Stimulated activated CD8-positive, alpha-beta memory T cell treated with anti-CD3 and anti-CD28 coated beads, Interleukin-4, amount 100 ng/mL, for 48 hours (primary cell): ENCODE results near the gene ABCC1.

Experiments used
- DNase-seq: peaks from one replicate; pipeline ENCODE4 v3.0.0-alpha.2; 2020

The ABCC1 gene

DNA sequence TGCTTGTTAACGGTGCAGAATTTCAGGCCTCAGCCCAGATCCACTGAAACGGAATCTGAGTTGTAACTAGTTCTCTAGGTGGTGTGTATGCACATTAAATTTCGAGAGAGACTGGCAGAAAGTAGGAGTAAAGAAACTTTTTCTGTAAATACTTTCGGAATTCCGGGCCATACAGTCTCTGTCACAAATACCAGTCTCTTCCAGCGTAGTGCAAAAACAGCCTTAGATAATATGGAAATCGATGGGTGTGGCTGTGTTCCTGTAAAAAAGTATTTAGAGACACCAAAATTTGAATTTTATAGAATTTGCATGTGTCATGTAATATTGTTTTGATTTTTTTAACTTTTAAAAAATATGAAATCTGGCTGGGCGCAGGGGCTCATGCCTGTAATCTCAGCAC, 109.7 kb downstream of the ABCC1 start:
- no peak for DNase-seq

DNA sequence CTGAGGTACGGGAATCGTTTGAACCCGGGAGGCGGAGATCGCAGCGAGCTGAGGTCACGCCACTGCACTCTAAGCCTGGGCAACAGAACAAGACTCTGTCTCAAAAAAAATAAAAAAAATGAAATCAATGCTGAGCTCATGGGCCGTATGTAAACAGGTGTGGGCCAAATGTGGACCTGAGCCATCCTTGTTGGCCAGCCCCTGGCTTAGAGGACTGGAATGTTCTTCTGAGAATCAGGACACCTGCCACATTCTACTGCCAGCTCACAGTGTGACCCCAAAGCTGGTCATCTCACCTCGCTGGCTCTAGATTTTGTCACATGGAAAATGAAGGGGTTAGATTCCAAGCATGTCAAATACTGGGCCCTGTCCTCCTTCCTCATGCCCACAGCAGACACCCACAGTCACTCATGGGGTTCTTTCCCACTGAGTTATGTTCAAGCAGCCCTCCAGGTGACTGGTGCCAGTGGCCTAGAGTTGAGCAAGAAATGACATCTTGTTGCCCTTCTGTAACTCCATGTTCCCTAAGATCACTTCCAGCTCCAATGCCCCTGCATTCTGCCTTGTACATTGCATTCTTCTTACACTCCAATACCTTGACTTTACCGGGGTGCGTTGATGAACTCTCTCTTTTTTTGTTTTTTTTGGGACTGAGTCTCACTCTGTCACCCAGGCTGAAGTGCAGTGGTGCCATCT, 110.6 kb downstream of the ABCC1 start:
- no peak for DNase-seq

DNA sequence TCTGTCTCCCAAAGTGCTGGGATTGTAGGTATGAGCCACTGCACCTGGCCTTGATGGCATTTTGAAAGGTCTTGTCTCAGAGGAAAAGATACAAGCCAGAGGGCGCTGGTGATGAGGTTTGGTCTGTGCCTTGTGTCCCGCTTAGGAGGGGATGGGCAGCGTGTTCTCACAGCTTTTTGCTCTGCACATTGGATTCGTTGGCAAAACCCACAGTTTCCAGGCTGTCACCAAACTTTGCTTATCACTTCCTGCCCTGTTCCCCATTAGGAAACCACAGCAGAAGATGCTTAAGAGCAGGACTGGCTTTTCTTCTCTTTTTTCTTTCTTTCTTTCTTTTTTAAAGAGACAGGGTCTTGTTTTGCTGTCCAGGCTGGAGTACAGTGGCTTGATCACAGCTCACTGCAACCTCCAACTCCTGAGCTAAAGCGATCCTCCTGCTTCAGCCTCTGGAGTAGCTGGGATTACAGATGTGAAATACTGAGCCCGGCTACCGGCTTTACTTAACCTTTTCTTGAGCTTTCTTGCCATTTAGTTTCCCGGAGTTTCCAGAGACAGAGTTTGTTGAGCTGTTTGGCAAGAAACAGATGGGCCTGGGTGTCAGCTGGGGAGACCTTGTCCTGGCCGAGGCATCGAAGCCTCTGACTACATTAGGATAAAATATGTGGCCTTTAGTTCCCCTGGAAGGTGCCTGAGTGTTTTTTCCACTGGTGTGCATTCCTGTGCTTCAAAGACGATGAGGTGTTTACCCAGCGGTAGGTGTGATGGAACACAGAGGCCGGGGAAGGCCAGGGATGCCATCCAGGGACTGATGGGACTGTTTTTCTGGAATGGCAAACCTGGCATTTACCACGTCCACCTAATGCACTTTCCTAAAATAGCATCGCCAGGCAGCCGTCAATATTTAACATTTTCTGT, 112.9 kb downstream of the ABCC1 start:
- no peak for DNase-seq

DNA sequence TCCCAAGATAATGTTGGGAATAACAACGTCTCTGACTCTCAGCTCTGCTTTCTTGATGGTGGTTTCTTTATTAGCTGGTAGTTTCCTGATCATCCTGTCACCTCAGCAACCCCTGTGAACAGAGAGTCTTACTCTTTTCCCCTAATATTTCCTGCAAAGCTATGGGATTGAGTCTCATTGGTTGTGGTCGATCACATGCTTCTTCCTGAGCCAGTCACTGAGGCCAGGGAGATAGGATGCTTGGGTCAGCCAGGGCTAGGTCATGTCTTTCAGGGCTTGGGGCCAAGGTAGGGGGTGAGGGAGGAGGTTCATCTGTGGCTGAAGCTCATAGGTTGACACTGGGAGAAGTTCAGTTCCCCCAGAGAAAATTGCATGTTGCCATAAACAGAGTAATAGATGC, 114.3 kb downstream of the ABCC1 start:
- no peak for DNase-seq

DNA sequence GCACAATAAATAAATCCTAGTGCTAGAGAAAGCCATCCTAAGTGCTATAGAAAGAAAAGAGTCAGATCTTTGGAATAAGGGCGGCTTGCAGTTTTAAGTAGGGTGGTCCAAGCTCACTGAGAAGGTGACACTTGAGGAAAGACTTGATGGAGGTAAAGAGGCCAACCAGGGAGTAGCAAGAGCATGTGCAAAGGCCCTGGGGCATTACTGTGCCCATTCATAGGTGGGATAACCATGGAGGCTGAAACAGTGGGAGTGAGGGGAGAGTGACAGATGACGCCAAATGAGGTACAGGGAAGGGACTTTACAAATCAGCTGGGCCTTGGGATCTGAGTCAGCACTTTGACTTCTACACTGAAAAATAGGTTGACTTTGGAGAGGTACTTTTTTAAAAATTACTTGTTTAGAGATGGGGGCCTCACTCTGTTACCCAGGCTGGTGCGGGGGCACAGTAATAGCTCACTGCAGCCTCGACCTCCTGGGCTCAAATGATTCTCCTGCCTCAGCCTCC, 115.5 kb downstream of the ABCC1 start:
- no peak for DNase-seq

DNA sequence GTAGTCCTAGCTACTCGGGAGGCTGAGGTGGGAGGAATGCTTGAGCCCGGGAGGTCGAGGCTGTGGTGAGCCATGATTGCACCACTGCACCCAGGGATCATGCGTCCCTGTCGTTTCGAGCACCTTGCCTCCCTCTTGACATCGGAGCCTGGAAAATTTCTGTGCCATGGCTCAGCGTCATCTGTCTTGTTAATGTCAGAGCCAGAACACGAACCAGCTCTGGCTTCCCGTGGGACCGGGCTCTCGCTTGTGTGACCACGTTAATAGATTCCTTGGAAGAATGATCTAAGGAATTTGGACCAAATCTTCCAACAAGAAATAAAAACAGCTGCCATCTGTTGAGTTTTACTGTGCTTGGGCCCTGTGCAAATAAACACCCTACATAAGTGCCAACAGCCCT, 117.7 kb downstream of the ABCC1 start:
- DNase-seq, result no peak

DNA sequence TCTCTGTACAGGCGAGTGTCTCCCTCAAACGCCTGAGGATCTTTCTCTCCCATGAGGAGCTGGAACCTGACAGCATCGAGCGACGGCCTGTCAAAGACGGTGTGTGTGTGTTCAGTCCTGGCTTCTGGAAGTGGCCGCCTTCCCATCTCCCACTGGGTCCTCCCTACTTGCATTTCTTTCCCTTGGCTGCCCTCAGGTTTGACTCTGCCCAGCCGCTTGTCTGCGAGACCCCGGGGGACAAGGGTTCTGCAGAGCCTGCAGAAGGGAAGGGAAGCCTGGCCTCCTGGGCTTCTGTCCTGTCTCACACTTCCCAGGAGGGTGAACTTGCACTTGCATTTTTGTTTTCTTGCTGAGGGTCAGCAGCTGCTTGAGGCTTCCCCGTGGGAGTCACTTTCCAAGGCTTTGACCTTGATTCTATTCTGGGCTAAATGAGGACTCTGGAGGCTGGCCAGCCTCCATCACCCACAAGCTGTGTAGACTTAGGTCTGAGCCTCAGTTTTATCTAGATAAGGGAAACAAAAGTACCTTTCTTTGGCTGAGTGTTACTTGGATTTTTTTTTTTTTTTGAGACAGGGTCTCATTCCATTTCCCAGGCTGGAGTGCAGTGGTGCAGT, 122.3 kb downstream of the ABCC1 start:
- DNase-seq, result no peak

DNA sequence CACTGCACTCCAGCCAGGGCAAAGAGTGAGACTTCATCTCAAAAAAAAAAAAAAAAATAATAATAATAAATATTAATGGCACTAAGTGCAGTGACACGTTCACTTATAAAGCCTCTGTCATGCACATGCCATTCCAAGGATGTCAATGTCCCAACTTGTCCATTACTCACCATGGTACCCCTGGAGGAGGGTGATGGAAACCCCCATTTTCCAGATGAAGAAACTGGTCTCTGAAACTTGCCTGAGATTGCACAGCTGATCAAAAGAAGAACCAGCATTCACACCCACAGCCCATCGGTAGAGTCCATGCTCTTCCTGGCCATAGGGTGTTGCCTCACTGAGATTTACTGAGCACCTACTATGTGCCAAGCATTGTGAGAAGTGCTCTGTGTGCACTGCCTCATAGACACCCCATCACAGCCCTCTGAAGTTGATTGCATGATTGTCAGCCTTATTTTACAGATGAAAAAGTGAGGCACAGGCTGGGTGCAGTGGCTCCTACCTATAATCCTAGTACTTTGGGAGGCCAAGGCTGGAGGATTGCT, 123.7 kb downstream of the ABCC1 start:
- DNase-seq, result no peak

DNA sequence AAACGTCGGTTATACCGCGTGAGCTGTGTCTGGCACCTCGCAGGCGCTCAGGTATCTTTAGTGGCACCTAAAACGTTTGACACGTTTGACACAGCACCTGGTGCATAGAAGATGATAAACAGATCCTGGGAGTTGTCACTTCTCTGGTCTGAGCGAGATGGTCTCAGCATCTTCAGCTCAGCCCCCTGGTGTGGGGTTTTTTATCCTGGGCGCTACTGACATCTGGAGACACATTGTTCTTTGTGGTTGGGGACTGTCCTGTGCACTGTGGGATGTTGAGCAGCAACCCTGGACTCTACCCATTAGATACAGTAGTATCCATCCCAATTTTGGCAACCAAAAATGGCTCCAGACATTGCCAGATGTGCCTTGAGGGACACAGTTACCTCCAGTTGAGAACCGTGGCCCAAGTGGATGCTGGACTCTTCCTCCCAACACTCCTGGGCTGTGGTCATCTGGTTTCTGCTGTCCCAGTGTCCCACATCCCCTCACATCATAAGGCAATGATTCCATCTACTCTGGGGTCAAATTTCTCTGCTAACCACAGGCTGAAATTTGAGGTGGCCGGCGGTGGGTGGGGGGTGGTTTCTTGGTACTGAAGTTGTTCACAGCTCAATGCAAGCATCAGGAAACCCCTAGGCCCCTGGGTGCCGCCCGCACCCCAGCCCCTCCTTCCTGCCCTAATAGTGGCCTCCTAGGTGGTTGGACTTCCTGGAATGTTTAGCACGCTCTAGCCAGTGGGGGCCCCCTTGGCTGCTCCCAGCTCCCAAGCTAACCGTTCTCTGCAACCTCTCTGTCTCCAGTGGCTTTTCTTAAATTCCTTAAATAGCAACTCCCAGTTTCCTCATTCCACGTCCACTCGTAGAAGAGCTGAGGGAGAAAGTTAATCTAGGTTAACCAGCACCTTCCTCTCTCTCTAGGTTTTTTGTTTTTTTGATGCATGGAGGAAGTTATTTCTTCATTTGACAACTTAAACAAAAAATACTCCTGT, 124.8 kb downstream of the ABCC1 start:
- DNase-seq, result no peak

DNA sequence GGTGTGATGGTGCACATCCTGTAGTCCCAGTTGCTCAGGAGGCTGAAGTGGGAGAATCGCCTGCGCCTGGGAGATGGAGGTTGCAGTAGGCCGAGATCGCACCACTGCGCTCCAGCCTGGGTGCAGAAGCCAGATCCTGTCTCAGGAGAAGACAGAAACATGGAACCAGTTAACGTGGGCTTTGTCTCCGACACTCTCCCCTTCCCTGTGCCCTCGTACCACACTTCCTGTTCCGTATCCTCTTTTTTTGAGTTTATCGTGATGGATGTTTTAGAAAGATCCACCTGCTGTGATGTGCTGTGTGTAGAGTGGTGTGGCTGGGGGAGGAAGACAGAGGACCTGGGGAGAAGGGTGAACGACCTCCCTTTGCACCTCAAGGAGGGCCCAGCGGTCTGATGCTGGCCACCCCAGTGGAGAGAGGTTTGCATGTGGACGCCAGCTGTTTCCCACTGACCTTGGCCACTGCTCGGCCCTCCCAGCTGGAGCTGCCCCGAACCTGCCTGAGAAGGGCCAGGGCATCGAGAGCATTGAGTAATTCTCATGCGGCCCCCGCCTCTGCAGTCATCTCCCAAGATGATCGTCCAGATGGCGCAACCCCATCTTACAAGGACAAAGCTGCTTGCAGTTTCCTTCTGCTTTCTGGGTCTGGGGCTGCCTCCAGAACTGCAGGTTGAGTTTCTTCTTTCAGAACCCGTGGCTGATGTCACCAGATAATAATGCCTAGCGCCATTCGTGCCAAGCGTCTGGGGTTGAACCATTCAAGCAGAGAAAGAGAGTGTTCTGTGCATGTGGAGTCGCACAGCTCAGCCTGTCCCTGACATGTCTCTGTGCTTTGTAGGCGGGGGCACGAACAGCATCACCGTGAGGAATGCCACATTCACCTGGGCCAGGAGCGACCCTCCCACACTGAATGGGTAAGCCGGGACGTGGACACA, 126.3 kb downstream of the ABCC1 start:
- DNase-seq, result no peak

DNA sequence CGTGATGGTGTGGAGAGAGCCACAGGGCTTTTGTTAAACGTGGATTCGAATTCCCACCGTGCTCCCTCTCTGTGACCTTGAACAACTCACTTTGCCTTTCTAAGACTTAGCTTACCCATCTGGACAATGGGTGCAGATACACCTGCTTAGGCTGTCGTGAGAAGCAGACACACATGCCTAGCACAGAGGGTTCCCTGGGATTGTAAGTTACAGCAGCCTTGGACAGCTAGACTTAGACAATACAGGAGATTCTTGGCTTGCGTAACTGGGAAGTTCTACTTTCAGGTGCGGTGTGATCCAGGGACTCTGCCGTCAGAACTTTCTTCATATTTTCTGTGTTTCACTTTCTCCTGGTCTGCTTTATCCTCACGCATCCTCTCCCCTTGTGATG, 127.0 kb downstream of the ABCC1 start:
- DNase-seq, result no peak

DNA sequence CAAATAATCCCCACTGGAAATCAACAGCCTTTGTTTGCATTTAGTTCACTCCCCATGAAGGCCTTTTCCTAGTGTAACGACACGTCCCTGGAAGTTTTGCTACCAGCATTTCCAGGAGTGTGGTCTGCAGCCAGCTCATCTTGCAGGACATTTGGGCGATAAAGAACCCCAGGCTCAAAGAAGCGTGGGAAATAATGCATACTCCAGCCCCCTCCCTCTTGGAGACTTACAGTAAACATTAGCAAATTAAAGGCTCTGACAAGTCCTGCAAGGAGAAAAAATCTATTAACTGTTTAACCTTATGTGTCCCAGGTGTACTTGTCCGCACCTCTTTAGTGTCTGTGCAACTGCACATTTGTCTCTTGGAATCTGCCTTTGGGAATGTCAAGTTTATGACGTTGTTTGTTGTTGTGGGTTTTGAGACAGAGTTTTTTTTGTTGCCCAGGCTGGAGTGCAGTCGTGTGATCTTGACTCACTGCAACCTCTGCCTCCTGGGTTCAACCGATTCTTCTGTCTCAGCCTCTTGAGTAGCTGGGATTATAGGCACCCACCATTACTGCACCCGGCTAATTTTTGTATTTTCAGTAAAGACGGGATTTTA, 131.1 kb downstream of the ABCC1 start:
- DNase-seq, result no peak

DNA sequence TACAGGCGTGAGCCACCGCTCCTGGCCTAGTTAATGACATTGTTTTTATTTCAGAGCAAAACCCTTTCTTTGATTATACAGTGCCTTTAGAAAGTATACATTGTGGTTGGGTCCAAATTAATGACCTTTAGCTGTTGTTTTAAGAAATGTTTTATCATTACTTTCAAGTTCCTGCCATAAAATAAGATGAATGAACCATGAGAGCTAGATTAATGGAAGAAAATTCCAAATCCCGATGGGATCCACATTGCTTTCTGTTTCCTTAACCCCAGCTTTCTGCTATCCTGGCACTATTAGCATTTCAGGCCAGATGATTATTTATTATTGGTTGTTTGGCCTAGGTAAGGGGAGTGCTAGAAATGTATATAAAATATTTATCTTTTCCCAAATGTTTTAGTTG, 131.7 kb downstream of the ABCC1 start:
- DNase-seq, result no peak

DNA sequence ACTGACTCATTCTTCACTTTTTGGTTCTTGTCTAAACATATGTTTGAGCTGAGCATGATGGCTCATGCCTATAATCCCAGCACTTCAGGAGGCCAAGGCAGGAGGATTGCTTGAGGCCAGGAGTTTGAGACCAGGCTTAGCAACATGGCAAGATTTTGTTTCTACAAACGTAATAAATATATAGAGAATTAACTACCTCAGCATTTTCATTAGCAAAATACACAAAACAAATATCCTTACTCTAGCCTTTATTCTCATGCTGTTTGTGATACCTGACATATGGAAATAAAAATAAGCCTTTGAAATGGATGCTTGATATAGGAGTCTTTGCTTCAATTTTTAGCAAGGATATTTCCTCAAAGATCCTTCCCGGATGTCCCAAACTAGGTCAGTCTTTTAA, 132.8 kb downstream of the ABCC1 start:
- DNase-seq, result no peak

DNA sequence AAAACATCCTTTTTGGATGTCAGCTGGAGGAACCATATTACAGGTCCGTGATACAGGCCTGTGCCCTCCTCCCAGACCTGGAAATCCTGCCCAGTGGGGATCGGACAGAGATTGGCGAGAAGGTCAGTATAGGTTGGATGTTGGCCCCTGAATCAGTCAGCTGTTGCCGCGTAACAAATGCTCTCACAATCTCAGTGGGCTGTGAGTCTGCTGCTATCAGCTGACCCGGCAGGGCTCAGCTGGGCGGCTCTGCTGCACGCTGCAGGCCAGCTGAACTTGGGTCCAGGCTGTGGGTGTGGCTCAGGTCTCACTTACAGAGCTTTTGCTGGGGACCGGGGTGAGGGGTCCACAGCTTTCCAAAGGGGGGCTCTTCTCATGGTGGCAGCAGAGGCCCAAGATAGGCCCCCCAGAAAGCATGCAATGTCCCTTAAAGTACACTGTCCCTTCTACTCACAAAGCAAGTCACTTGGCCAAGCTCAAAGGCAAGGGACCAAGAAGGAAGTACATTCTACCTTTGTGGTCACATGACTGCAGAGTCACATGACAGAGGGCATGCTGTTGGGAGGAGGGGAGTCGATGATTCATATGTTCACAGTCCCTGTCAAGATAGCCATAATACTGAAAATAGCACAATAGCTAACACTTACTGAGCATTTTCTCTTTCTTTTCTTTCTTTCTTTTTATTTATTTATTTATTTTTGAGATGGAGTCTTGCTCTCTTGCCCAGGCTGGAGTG, 134.2 kb downstream of the ABCC1 start:
- DNase-seq, result peak; percentile 41

DNA sequence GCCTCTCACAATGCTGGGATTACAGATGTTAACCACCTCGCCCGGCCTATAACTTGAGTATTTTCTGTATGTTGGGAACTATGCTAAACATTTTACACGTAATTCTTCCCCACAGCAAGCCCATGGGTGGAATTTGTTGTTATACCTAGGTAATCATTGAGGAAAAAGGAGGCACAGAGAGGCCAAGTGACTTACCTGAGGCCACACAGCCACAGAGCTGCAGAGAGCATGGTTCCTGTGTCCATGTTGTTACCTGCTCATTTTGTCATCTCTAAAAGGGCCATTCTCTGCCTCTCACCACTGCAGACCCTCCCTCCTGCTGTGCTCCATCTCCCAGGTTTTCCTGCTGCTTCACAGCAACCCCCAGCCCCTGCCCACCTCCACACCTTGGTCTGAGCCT, 135.5 kb downstream of the ABCC1 start:
- DNase-seq, result no peak

DNA sequence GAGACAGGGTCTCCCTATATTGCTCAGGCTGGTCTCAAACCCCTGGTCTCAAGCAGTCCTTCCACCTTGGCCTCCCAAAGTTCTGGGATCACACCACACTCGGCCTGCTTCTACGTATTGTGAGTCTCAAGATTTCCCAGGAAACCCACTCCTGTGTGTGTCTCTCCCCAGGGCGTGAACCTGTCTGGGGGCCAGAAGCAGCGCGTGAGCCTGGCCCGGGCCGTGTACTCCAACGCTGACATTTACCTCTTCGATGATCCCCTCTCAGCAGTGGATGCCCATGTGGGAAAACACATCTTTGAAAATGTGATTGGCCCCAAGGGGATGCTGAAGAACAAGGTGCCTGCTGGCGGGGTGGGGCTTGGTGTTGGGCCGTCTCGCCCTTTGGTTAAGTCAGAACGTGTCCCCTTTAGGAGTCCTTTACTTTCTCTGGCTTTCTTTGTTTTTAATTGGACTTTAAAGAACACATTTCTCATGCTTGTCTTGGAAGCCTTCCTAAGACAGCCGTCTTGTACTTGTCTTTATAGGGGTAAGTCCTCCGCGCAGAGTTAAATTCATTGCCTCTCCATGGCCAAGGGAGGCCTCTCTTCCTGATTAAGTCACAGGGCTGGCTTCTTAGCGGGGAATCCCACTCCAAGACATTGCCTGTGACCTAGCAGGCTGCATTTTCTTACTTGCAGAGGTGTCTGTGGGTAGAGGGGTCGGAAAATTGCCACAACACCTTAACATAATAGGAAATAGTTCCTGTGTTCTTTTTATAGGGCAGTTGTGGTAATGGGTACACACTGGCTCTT, 137.4 kb downstream of the ABCC1 start:
- DNase-seq, result no peak

DNA sequence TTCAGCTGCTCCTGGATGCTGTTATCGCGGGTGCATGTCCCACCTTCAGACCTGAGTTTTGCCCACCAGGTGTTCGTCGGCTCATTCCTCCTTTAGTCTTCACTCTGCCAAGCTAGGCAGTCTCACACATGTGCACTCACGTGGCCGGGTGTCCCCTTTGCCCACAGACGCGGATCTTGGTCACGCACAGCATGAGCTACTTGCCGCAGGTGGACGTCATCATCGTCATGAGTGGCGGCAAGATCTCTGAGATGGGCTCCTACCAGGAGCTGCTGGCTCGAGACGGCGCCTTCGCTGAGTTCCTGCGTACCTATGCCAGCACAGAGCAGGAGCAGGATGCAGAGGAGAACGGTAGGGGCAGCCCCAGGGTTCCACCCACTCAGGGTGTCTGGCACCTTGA, 140.8 kb downstream of the ABCC1 start:
- no peak for DNase-seq
